PFSK-1 (cell line): ENCODE measurements around the gene ENPP6.

Source experiments
- FOXP2 ChIP-seq: optimal IDR thresholded peaks from 2 replicates; pipeline ENCODE3; 2011; ENCODE audit warnings: borderline replicate concordance, control low read depth, inconsistent platforms; ENCODE audit not compliant: insufficient read depth; ENCODE audit errors: extremely low read length, extremely low read depth
- POLR2AphosphoS5 ChIP-seq: IDR thresholded peaks from 2 replicates; pipeline ENCODE4 v1.6.1; 2012; ENCODE audit warnings: low read depth, mild to moderate bottlenecking, control low read depth, low read length, moderate library complexity
- REST ChIP-seq, 2 experiments: IDR thresholded peaks; 2 replicates each; pipeline versions ENCODE4 v1.6.1 to v1.8.0; 2011 to 2012; ENCODE audit warnings: low read depth in 2 of 2, low read length in 2 of 2, control low read depth in 1 of 2, inconsistent platforms in 1 of 2, mild to moderate bottlenecking in 1 of 2, moderate library complexity in 1 of 2; ENCODE audit not compliant: insufficient read depth in 1 of 2
- SIN3A ChIP-seq: IDR thresholded peaks from 2 replicates; pipeline ENCODE4 v1.6.1; 2012; ENCODE audit warnings: mild to moderate bottlenecking, low read length, moderate library complexity, borderline replicate concordance; ENCODE audit not compliant: insufficient read depth
- TAF1 ChIP-seq: IDR thresholded peaks from 2 replicates; pipeline ENCODE4 v1.6.1; 2012; ENCODE audit warnings: low read length, control low read depth, borderline replicate concordance; ENCODE audit not compliant: insufficient read depth

DNA sequence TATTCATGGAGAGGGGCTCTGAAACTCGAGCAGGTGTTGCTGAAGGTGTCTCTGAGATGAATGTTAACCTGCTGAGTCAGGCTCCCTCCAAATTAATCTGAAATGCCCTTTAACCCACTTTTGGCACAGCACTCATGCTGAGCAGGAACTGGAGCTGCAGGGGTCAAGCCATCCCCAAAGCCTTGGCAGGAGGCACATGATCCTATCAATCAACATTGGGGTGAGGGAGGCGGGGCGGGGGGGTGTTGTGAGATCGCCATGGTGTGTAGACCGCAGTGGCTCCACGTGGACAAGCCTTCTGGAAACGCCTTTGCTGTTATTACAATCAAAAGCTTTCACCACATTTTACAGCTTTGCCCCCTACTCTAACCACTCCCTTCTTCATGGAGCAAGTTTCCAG, 16.5 kb downstream of the ENPP6 start:
- no peak for TF ChIP-seq POLR2AphosphoS5
- TF ChIP-seq SIN3A, result no peak
- TF ChIP-seq REST (IDR thresholded peaks at IDR 0.05; ENCODE audit: insufficient read depth in 1 of 2, low read depth in 2 of 2, low read length in 2 of 2), result no peak
- no peak for TF ChIP-seq TAF1
- TF ChIP-seq FOXP2, result no peak
